Mammary epithelial cell (primary cell): ENCODE data around the gene STAT1.

Experiments
- CTCF ChIP-seq, 2 donors: IDR thresholded peaks in 1 of 2; conservative IDR thresholded peaks in 1 of 2; 2 replicates each; pipeline ENCODE4 v1.5.1; 2011 to 2012; ENCODE audit warnings: inconsistent platforms in 2 of 2, low read length in 2 of 2, mild to moderate bottlenecking in 2 of 2, control low read depth in 1 of 2, low read depth in 1 of 2; ENCODE audit not compliant: insufficient read depth in 1 of 2; ENCODE audit errors: extremely low read depth in 1 of 2
- EZH2 ChIP-seq: IDR thresholded peaks from 2 replicates; pipeline ENCODE4 v1.6.1; 2012; ENCODE audit warnings: low read length, inconsistent platforms, borderline replicate concordance

DNA sequence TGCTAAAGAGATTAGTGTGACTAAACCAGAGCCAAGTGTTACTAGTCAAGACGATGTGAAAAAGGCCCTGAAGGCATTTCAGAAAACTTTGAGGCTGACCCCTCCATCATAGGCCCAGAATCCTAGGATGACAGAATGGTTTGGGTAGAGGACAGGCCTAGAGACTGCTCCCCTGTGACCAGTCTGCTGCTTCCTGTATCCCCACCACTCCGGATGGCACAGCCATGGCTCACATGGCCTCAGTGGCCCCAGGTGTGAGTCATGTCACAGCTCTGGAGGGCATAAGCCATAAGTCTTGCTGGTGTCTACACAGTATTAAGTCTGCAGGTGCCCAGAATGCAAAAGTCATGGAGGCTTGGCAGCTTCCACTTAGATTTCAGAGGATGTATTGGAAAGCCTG is 12.4 kb upstream of the STAT1 start:
- TF ChIP-seq CTCF (conservative IDR thresholded peaks at IDR 0.05 in 1 of 2, IDR thresholded peaks at IDR 0.05 in 1 of 2; ENCODE audit: extremely low read depth in 1 of 2, insufficient read depth in 1 of 2, low read depth in 1 of 2, low read length in 2 of 2) (no peak), EZH2 (no peak)
